Endothelial cell of umbilical vein (primary cell): ENCODE results near the gene SRSF1. TPM values are rescaled to one million over a fixed set of nuclear protein-coding genes. Genes with fewer than 3 reads are reported as not detected.
A peak's percentile ranks its signal among the peaks of the same experiment; 100 is the strongest.

Experiments
- BruUV-seq: library from RNA; stranded (reverse); fragments of 400-500 nt; replicated peaks from 2 replicates; lab custom pipeline; 2021; lab: Mats Ljungman, UMichigan
- CTCF ChIA-PET: fragments of 300-600, 350-600 bp; sonication (Branson Sonifier 250); formaldehyde crosslinking; loops from one replicate; lab custom pipeline; 2021; ENCODE audit warnings: antibody characterized with exemption, inconsistent platforms; lab: Charles Lee
- POLR2A ChIA-PET: fragments of 300-600, 350-600 bp; sonication (Branson Sonifier 250); formaldehyde crosslinking; loops from one replicate; lab custom pipeline; 2021; ENCODE audit warnings: antibody characterized with exemption, inconsistent platforms; lab: Charles Lee
- DNase-seq: peaks from one replicate; pipeline ENCODE4 v3.0.0-alpha.2; 2011; ENCODE audit warnings: low read depth, low spot score
- FAIRE-seq: peaks from 2 replicates; lab custom pipeline; 2011; peaks lifted over from hg19 to GRCh38; lab: Jason Lieb, UNC
- H2AFZ ChIP-seq: 2 replicates; pipeline ENCODE4 v1.6.0; 2012; ENCODE audit warnings: low read depth, low read length, control low read depth, inconsistent platforms
- H3K27ac ChIP-seq: 2 replicates; pipeline ENCODE4 v1.5.1; 2011; ENCODE audit warnings: low read depth, mild to moderate bottlenecking, control low read depth, low read length, moderate library complexity; ENCODE audit not compliant: insufficient read depth
- H3K27me3 ChIP-seq, 2 experiments: 2 replicates each; pipeline versions ENCODE4 v1.6.0 to v1.6.1; 2011; ENCODE audit warnings: low read length in 2 of 2, mixed read lengths in 1 of 2; ENCODE audit not compliant: control insufficient read depth in 2 of 2, insufficient read depth in 2 of 2
- H3K36me3 ChIP-seq, 2 experiments: 2 replicates in 1 of 2; 3 replicates in 1 of 2; pipeline ENCODE4 v1.5.1; 2011; ENCODE audit warnings: low read length in 2 of 2, mild to moderate bottlenecking in 1 of 2, moderate library complexity in 1 of 2; ENCODE audit not compliant: control insufficient read depth in 2 of 2, insufficient read depth in 2 of 2; ENCODE audit errors: extremely low read depth in 1 of 2
- H3K4me1 ChIP-seq: 3 replicates; pipeline ENCODE4 v1.5.1; 2011; ENCODE audit warnings: mild to moderate bottlenecking, low read length; ENCODE audit not compliant: control insufficient read depth, insufficient read depth; ENCODE audit errors: extremely low read depth
- H3K4me2 ChIP-seq: 2 replicates; pipeline ENCODE4 v1.6.1; 2011; ENCODE audit warnings: low read length, control low read depth, mixed read lengths; ENCODE audit not compliant: insufficient read depth
- H3K4me3 ChIP-seq, 3 experiments: fragments of 200-600 bp in 1 of 3; sonication (generic), shearing (Covaris generic) in 1 of 3; replicated peaks in 1 of 3; 2 replicates each; pipeline ENCODE4 v1.5.1; 2011 to 2016; ENCODE audit warnings: control low read depth in 3 of 3, low read length in 3 of 3, mild to moderate bottlenecking in 2 of 3, inconsistent platforms in 1 of 3, low read depth in 1 of 3, moderate library complexity in 1 of 3; ENCODE audit not compliant: insufficient read depth in 1 of 3
- H3K79me2 ChIP-seq: 2 replicates; pipeline ENCODE4 v1.6.0; 2012; ENCODE audit warnings: low read length, inconsistent platforms; ENCODE audit not compliant: control insufficient read depth, insufficient read depth
- H3K9ac ChIP-seq: replicated peaks from 2 replicates; pipeline ENCODE3; 2011; ENCODE audit warnings: low read length, control low read depth; ENCODE audit not compliant: insufficient read depth; ENCODE audit errors: extremely low read depth
- H3K9me1 ChIP-seq: replicated peaks from 3 replicates; pipeline ENCODE4 v1.6.0; 2011; ENCODE audit warnings: mild to moderate bottlenecking, low read length; ENCODE audit not compliant: control insufficient read depth, insufficient read depth; ENCODE audit errors: extremely low read depth
- H3K9me3 ChIP-seq: replicated peaks from 2 replicates; pipeline ENCODE4 v1.5.1; 2012; ENCODE audit warnings: low read length, inconsistent platforms; ENCODE audit not compliant: control insufficient read depth, insufficient read depth
- H4K20me1 ChIP-seq: replicated peaks from 2 replicates; pipeline ENCODE3; 2011; ENCODE audit warnings: mild to moderate bottlenecking, low read length; ENCODE audit not compliant: control insufficient read depth, insufficient read depth; ENCODE audit errors: extremely low read depth
- CTCF ChIP-seq, 2 donors: IDR thresholded peaks; 1 replicate in 1 of 2; 2 replicates in 1 of 2; pipeline ENCODE4 v1.5.1; 2011; ENCODE audit warnings: low read length in 2 of 2, mild to moderate bottlenecking in 2 of 2, moderate library complexity in 2 of 2, control low read depth in 1 of 2, inconsistent platforms in 1 of 2, low read depth in 1 of 2; ENCODE audit not compliant: insufficient read depth in 1 of 2; ENCODE audit errors: extremely low read depth in 1 of 2
- GATA2 ChIP-seq: IDR thresholded peaks from 2 replicates; pipeline ENCODE4 v1.7.0; 2011; ENCODE audit warnings: low read depth, mild to moderate bottlenecking, moderate library complexity, mixed read lengths, low read length; ENCODE audit not compliant: insufficient read length, insufficient read depth
- POLR2A ChIP-seq: IDR thresholded peaks from 2 replicates; pipeline ENCODE4 v1.6.1; 2012; ENCODE audit warnings: low read depth, mild to moderate bottlenecking, control low read depth, low read length
- POLR2AphosphoS5 ChIP-seq: IDR thresholded peaks from 2 replicates; pipeline ENCODE4 v1.6.1; 2012; ENCODE audit warnings: low read depth, mild to moderate bottlenecking, control low read depth, low read length, moderate library complexity; ENCODE audit not compliant: insufficient read depth
- dilution Hi-C: fragments of 300-500 bp; cut with MboI; formaldehyde crosslinking; loops from one replicate; pipeline ENCODE4 v1.15.0; 2019; ENCODE audit warnings: low sequenced_read_pairs; ENCODE audit not compliant: extremely low pct_ligation_motif_present
- intact Hi-C: fragments of 100-400 bp; cut with micrococcal nuclease; formaldehyde crosslinking; loops from one replicate; pipeline ENCODE4 v1.10.0; 2022
- polyA plus RNA-seq, 4 experiments: library from polyadenylated mRNA; depleted of rRNA in 3 of 4; stranded (reverse) in 3 of 4; unstranded in 1 of 4; fragments of >200 nt; gene quantifications; 2 replicates each; pipeline versions ENCODE4 v1.2.1 to v1.2.3, GENCODE V29; 2011 to 2012; ENCODE audit warnings: missing spikeins in 1 of 4
- total RNA-seq: library from RNA; stranded (reverse); gene quantifications from 2 replicates; pipeline ENCODE4 v1.2.3, GENCODE V29; 2021

SRSF1 gene
- total and polyA plus RNA-seq, 2 donors (not counting 3 experiments of a cell fraction or from before 2014, with no cell fraction given) = 133 to 316 TPM

- H4K20me1 ChIP-seq = peaks cover 6% of the 10 kb centered on the region
- no peak for FAIRE-seq
- H3K27me3 ChIP-seq = no peaks in the 10 kb centered on the region
- ChIA-PET POLR2A (interaction anchor here (1.0 kb wide), 1 partner anchor 12 kb away, joined by 3 read pairs; no protein-coding TSS in a partner anchor), CTCF (interaction anchor here (1.0 to 15.8 kb wide), 6 partner anchors 111 to 759 kb away, joined by 3 to 584 read pairs (median 4); partner anchors contain the start of gene MRPS23)
- TF ChIP-seq POLR2AphosphoS5 = peak; percentile 22
- TF ChIP-seq POLR2A = no peak
- H3K9me1 ChIP-seq = no peaks in the 10 kb centered on the region
- H3K9me3 ChIP-seq = no peaks in the 10 kb centered on the region
- dilution Hi-C loops = no loop called here
- peaks cover 54% of the 10 kb centered on the region for H3K79me2 ChIP-seq
- no peak overlapping the region for H2AFZ ChIP-seq
- intact Hi-C loops = no loop called here
- H3K4me1 ChIP-seq = peaks cover 38% of the 10 kb centered on the region
- H3K27ac ChIP-seq = no peak overlapping the region
- H3K36me3 ChIP-seq = peaks cover 17 to 37% of the 10 kb centered on the region in 2 experiments
- no peak for DNase-seq
- no peak overlapping the region for H3K4me2 ChIP-seq
- no TSS peak for BruUV-seq
- no peak overlapping the region for H3K4me3 ChIP-seq
- H3K9ac ChIP-seq = no peak overlapping the region
Measured at GRCh38 chr17:58001461-58002124, 5.5 kb downstream of the SRSF1 start.

- Histone ChIP-seq H3K79me2 (peaks cover 34% of the 10 kb centered on the region), H3K36me3 (peaks cover 14 to 26% of the 10 kb centered on the region in 2 experiments), H3K9me3 (no peaks in the 10 kb centered on the region), H4K20me1 (peaks cover 3% of the 10 kb centered on the region), H3K9ac (no peak overlapping the region), H3K4me2 (no peak overlapping the region), H3K27me3 (no peaks in the 10 kb centered on the region), H3K4me1 (peaks cover 26% of the 10 kb centered on the region), H3K4me3 (no peak overlapping the region), H2AFZ (no peak overlapping the region), H3K9me1 (no peaks in the 10 kb centered on the region), H3K27ac (no peak overlapping the region)
- FAIRE-seq (peak; percentile 12), DNase-seq (peak; percentile 80)
- intact Hi-C loops (loop anchor here (1.0 to 5.0 kb wide), 4 partner anchors 114 to 742 kb away; partner anchors contain the start of gene MSI2), dilution Hi-C loops (loop anchor here (25.0 kb wide), 1 partner anchor 137 kb away; the partner anchor contains the start of gene MRPS23)
- BruUV-seq = no TSS peak
- POLR2A ChIA-PET = interaction anchor here (1.1 to 1.4 kb wide), 3 partner anchors 84 to 141 kb away, joined by 3 to 8 read pairs (median 4); partner anchors contain the start of gene DYNLL2
- CTCF ChIA-PET = interaction anchor here (0.6 to 15.8 kb wide), 52 partner anchors 8 to 870 kb away, joined by 3 to 584 read pairs (median 6); partner anchors contain the start of genes CUEDC1, DYNLL2, MRPS23 and VEZF1
- TF ChIP-seq GATA2 (no peak), POLR2AphosphoS5 (peak; percentile 18), CTCF (IDR thresholded peaks at IDR 0.05; ENCODE audit: extremely low read depth in 1 of 2, insufficient read depth in 1 of 2, low read depth in 1 of 2, low read length in 2 of 2) (peak; percentile 54 to 55), POLR2A (peak; percentile 55)
Measured at GRCh38 chr17:57999496-58000017, 7.5 kb downstream of the SRSF1 start.
